Superior temporal gyrus (tissue), 1 donor: ENCODE data around the gene PCDH1.

Experiments used
- DNase-seq: peaks from one replicate; pipeline ENCODE4 v3.0.0-alpha.2; 2016; ENCODE audit errors: extremely low spot score

The PCDH1 gene

DNA sequence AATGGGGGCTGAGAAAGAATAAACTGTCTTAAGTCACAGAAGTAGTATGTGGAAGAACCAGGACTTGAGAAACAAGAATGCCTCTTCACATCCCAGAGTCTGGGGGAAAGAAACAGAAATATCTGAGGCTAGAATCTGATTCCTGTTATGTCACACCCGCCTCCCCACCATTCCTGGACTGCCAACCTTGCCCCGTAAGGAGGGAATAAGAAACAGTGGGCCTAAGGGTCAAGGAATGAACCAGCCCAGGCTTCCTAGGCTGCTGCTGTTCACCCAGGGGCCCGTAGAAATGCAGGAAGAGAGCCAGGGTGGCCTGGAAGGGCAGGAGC, 4.3 kb downstream of the PCDH1 start:
- DNase-seq = no peak

GRCh38 chr5:141872496-141873356, 5.5 kb downstream of the PCDH1 start:
- DNase-seq = no peak

- DNase-seq = no peak
Observed at GRCh38 chr5:141871870-141872269, 6.3 kb downstream of the PCDH1 start.

- DNase-seq = no peak
Observed at GRCh38 chr5:141870871-141871270, 7.3 kb downstream of the PCDH1 start.

- DNase-seq = no peak
Observed at GRCh38 chr5:141870228-141870627, 8.0 kb downstream of the PCDH1 start.

GRCh38 chr5:141869514-141869913, 8.7 kb downstream of the PCDH1 start:
- DNase-seq = no peak

DNA sequence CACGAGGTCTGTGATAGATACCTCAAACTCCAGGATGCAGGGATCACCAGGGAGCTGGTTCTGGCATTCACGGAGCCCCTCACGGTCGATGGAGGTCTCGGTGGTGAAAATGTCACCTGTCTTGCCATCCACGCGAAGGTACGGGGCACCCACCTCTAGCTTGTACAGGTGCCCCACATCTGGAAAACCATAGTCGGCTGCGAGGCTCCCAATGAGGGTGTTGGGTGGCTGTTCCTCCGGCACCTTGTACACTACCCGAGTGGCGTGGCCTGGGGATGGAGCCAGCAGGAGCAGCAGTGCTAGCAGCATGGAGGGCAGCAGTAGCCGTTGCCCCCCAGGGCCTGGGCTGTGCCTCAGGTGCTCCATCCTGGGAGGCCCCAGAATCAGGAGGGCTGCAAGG, 9.2 kb downstream of the PCDH1 start:
- no peak for DNase-seq

GRCh38 chr5:141868541-141868940, 9.7 kb downstream of the PCDH1 start:
- no peak for DNase-seq

DNA sequence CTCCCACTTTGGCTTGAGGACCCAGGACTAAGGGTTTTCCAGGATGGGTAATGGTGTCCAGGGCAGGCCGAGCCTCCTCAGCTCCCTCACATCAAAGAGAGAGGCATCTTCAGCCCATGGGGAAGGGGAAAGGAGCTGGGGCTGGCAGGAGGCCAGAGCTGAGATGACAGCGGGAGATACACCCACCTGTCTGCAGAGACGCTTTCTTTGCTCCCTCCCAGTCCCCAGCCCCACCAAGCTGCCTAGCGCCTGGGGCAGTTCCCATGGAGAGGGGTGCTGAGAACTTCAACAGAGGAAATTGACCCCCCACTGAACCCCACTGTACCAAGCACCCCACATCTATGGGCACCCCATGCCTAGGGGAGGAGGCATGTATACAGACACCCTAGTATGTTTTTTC, 10.6 kb downstream of the PCDH1 start:
- DNase-seq = no peak

GRCh38 chr5:141867139-141867538, 11.1 kb downstream of the PCDH1 start:
- DNase-seq = no peak

GRCh38 chr5:141866096-141866495, 12.1 kb downstream of the PCDH1 start:
- peak; percentile 92 for DNase-seq

GRCh38 chr5:141865406-141865805, 12.8 kb downstream of the PCDH1 start:
- DNase-seq = no peak

- no peak for DNase-seq
Observed at GRCh38 chr5:141864371-141865370, 13.5 kb downstream of the PCDH1 start.

GRCh38 chr5:141863569-141864178, 14.5 kb downstream of the PCDH1 start:
- no peak for DNase-seq

DNA sequence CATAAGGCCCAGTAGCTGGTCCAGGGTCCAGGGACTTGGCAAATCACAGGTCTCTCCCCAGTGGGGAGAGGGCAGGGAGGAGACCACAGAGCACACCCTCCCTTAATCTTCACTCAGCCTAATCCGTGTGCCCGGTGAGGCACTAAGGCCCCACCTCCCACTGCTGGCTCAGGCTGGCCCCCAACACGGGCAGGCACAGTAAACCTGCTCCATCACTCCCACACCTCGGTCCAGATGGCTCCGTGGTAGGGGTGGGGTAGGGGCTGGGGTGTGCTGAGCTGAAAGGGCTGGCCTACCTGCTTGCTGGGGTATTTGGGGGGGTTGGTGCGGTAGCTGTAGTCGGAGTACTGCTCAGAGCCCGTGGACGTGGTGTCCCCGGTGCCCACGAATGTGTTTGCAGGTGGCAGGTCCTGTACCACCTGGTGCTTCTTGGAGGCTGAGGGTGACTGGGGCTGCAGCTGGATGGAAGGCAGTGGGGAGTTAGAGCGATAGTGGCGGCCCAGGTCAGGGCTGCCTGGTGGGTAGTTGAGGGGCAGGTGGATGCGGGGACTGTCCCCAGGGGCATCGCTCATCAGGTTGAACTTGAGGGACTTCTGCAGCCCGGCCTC, 15.2 kb downstream of the PCDH1 start:
- DNase-seq = no peak

GRCh38 chr5:141861194-141861593, 17.0 kb downstream of the PCDH1 start:
- no peak for DNase-seq

DNA sequence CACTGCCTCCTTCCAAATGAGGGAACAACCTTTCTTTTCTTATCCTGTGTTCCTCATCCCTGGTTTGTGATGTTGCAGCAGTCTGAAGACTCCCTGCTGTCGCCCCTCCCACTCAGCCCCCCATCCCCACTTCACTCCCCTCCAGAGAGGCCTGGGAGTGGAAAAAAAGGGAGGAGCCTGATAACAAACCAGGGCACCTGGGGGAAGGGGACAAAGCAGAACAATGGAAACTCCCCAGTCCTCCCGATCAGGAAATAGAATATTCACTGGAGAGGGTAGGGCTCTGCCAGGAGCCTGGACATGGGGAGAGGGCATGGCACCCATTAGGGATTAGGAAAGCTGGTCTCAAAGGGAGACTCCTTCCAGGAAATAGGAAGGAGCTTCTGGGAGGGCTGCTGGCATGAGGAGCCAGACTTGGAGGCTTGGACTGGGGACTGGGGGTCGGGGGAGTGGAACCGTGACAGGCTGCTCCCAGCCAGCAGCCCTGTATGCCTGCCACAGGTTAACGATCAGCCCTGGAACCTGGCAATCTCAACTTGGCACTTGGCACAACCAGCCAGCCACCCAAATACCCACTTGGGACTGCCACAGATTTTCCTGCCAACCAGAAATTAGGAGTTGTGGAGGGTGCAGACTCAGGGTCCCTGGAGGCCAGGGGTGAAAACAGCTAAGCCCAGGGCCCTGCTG, 20.0 kb downstream of the PCDH1 start:
- DNase-seq = no peak

GRCh38 chr5:141857226-141857625, 21.0 kb downstream of the PCDH1 start:
- no peak for DNase-seq

DNA sequence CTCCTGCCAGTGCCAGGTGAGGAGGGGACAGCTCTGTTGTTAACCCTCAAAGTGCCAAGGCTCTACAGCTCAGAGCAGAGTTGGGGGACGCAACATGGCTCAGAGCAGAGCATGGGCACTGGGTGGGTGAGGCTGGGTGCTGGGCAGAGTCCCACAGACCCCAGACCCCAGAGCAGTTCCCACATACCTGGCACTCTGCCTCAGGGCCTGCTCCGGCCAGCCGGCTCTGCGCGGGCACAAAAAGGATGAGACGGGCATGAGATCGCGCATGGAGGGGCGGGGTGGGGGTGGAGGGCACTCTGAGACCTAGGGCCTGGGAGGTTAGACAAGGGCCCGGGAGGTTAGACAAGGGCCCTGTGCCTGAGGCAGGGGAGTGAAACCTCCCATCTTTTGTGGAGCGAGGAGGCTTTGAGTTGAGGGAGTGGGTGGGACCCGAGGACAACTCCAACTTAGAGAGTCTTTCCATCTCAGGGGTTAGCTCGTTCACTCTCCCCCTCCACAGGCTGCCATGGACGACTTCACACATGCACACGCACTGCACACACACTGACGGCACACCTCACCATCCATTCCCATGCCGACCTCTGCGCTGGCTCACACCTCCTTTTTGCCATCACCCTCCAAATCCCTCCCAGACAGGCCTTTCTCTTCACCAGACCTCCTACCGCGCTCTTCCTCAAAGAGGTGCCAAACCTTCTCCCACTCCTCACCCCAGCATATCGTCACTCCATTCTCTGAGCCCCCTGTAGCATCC, 22.0 kb downstream of the PCDH1 start:
- no peak for DNase-seq

GRCh38 chr5:141855265-141856036, 22.8 kb downstream of the PCDH1 start:
- DNase-seq = no peak
